Non-pigmented ciliary epithelial cell (primary cell): Measurements from ENCODE around the gene AFTPH.

Experiments used
- DNase-seq: peaks from one replicate; pipeline ENCODE4 v3.0.0-alpha.2; 2010; ENCODE audit warnings: low read depth

AFTPH gene

GRCh38 chr2:64587561-64587960 is 63.4 kb downstream of the AFTPH start:
- DNase-seq: no peak

GRCh38 chr2:64591188-64591587 is 67.1 kb downstream of the AFTPH start:
- no peak for DNase-seq

GRCh38 chr2:64593035-64593655 is 69.0 kb downstream of the AFTPH start:
- no peak for DNase-seq

GRCh38 chr2:64594226-64594989 is 70.3 kb downstream of the AFTPH start:
- no peak for DNase-seq

GRCh38 chr2:64595397-64596176 is 71.5 kb downstream of the AFTPH start:
- no peak for DNase-seq

GRCh38 chr2:64598226-64598625 is 74.1 kb downstream of the AFTPH start:
- DNase-seq: no peak

DNA sequence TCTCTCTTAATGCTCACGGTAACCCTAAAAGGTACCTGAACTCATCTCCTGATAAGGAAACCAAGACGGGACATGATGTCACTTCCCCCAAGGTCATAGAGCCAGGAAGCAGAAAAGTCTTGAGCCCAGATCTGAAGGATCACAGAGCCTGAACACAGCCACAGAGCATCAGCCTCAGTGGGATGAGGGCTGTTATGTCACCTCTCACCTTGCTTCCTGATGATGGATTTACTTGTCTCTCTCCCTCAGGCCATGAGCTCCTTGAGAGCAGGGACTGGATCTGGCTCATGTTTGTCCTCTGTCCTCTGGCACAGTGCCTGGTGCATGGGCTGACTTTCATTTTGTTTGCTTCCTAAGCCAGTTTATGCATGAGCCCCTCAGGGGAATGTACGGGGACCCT is 75.3 kb downstream of the AFTPH start:
- DNase-seq: no peak

GRCh38 chr2:64601034-64601754 is 77.1 kb downstream of the AFTPH start:
- no peak for DNase-seq

GRCh38 chr2:64601785-64602391 is 77.8 kb downstream of the AFTPH start:
- DNase-seq: no peak

- DNase-seq: no peak
Measured at GRCh38 chr2:64602436-64602835, 78.3 kb downstream of the AFTPH start.

GRCh38 chr2:64604155-64604554 is 80.0 kb downstream of the AFTPH start:
- no peak for DNase-seq

DNA sequence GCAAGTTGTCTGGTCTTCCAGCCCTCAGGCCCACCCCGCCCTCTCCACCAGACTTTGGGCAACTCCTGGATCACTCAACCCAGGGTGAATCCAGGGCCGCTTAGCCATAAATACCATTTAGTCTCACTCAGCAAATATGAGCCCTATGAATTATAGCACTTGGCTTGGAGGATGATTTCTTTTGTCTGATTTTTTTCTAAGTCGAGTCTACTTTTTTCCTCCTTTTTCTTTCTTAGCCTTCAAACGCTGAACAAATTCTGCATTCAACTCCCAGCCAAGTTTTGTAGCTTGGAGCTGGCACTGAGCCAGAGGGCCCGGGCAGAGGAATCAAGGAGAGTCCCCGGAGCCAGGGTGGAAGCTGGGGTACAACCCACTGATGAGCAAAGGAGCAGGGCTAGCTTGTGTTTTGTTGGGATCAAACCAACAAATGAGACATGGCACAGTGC is 80.9 kb downstream of the AFTPH start:
- DNase-seq: no peak

DNA sequence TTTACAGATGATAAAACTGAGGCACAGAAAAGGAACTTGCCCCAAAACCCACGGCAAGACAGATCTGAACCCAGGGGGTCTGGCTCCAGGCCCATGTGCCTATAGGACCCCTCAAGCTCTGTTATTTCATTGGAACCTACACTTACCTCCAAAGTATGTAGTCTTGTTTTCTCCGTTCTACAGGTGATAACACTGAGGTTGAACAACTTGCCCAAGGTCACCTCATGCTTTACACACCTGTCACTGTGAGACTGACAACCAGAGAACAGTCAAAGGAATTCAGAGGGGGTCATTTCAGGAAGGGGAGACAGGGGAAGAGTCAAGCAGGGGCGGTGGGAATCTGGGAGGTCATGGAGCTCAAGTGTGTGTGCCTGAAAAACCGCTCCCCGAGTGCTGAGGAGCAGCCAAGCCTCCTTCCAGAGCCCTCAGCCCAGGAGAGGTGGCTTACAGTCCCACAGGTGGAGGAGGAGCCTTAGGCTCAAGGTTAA is 81.9 kb downstream of the AFTPH start:
- DNase-seq: no peak

DNA sequence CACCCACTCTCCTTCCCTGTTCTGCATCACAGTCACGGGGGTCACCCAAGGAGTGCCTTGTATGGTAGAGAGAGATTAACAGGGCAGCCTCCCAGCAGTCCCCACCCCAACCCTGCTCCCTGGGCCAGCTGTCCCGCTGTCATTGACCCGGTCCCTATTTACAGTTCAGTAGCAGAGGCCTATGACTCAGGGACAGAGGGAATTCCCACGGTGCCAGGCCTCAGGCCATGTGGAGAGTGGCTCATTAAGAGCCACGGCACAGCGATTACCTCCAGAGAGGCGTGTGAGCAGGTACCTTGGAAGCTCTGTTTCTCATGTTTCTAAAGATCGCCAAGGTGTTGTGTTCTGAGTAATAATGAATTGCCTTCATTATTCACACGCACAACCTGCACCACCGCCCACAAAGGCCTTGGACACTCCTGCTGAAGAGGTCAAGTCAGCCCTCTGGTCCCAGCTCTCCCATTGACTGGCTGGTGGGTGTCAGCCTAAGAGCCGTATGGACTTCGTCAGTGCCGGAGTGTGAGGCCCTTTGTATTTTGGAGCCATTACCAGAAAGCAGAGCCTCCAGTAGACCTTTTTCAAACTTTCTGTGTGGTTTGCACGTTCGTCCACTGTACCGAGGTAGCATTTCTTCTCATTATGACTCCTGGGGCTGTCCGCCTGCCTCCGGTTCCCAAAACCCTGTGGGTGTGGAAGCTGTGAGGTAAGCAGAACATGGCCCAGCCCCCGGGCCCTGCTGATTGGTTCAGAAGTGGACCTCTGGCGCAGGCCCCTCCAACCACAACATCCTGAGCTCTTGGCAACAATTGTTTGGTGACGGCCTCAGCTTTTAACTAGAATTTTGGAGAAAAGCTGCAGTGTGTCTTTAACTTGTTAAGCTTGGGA is 82.6 kb downstream of the AFTPH start:
- no peak for DNase-seq

DNA sequence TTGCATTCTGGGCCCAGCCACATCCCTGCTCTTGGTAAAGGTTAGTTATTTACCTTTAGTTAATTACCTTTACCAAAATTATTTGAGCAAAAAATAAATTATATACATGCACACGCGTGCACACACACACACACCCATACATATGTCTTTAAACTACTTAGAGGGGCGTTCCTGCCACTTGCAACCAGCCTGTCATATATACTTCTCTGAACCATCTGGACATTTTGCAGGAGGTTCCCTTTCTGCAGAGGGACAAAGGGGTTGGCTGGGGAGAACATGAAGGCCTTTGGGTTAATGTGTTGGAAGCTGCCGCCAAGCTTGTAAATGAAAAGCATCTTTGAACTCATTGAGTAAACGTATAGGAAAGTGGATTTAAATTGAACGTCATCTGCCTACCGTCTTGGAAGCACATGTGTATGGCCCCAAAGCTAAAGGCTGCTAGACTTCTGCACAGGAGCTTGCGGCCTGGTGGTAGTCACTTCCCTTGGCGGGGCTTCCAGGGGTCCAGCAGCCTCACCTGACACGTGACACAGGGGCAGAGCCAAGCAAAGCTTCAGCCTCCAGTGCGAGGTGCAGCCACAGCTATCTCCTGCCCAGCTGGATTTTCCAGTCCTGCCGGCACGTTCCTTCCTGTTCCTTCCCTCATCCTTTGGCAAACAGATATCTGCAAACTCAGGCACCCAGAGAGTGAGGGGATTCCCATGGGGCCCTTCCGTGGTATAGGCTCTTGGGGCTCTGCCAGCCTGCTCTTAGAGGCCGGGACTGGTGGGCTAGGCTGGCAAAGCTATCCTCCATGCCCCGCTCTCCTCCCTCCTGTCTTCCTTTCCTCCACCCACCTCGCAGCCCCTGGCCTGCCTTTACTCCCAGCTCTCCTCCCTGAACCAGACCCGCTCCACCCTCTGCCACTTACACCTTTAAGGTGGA is 83.5 kb downstream of the AFTPH start:
- DNase-seq: no peak

DNA sequence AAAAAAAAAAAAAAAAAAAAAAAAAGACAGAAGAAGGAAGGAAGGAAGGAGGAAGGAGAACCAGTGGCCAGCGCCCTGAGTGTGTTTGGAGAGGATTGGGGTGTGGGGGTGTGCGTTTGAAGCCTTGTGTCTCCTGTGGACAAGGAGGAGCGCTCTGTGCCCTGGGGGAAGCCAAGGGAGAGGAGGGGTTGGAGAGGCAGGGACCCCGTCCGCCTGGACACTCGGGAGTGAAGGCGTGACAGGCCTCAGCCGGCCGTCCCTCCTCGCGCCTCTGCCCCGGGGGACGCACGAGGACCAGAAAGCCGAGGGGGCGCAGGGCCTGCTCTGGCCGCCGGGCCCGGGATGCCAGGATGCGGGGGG is 84.7 kb downstream of the AFTPH start:
- DNase-seq: no peak

DNA sequence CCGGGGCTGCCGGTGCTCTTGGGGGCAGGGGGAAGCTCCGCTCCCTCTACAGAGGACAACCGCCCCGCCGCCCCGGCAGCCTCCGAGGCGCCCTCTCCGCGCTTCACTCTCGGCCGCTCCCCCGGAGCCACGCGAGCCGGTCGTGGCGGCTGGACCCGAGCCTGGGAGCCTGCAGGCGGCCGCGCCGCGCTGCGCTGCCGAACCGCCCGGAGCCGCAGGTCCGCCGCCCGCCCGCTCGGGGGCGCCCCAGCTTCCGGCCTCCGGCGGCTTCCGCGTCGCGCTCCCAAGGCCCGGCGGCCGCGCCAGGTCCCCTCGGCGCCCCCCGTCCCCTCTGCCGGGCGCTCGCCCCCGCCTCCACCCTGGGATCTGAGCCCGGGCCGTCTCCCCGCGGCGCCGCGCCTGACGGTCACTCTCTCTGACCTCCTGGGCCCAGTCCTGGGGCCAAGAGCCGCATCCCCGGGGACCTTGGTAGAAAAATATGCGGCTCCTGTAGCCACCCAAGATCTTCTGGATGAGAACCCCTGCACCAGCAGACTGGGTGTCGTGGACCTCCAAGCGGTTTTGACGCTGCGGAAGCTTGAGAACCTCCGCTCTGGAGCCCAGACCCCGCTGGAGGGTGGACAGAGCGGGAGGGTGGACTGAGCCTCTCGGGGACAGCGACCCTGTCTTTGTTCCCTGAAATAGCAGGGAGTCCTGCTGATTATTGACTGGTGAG is 85.3 kb downstream of the AFTPH start:
- DNase-seq: no peak

DNA sequence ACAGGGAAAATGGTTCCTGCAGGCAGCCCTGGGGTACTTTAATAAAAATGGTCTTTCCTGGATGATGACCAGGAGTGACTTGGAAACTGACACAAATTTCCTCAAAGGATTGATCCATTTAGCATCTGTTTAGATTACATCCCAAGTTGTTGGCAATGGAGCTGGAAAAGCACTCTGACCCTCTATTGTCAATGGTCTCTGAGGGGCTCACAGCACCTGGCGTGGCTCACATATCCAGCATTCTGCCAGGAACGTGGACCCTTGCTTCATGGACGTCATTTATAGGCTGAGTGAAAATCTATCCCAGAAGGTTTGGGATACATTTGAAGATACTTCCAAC is 85.8 kb downstream of the AFTPH start:
- DNase-seq: no peak

- no peak for DNase-seq
Measured at GRCh38 chr2:64610316-64610855, 86.3 kb downstream of the AFTPH start.
